HEK293T (cell line): ENCODE data around the gene GRM5.
"Not testable (repeated sequence)": the region's sequence is repeated elsewhere in the genome, so short reads cannot be mapped to it uniquely, and the experiment has no call there.

Experiments
- ARNT ChIP-seq: fragments of 450-650 bp; IDR thresholded peaks from 2 replicates; pipeline ENCODE4 v1.6.1; 2017; ENCODE audit warnings: mild to moderate bottlenecking
- FOXA1 ChIP-seq: fragments of 450-650 bp; IDR thresholded peaks from 2 replicates; pipeline ENCODE4 v1.6.1; 2016; ENCODE audit warnings: mild to moderate bottlenecking
- FOXK2 ChIP-seq: fragments of 450-650 bp; IDR thresholded peaks from 2 replicates; pipeline ENCODE4 v1.6.1; 2016; ENCODE audit warnings: mild to moderate bottlenecking
- FOXM1 ChIP-seq: fragments of 450-650 bp; IDR thresholded peaks from 2 replicates; pipeline ENCODE4 v1.6.1; 2017; ENCODE audit warnings: mild to moderate bottlenecking, borderline replicate concordance
- LEF1 ChIP-seq: fragments of 450-650 bp; IDR thresholded peaks from 2 replicates; pipeline ENCODE4 v1.6.1; 2017; ENCODE audit warnings: mild to moderate bottlenecking, borderline replicate concordance
- PKNOX1 ChIP-seq: fragments of 450-650 bp; IDR thresholded peaks from 2 replicates; pipeline ENCODE4 v1.6.1; 2016
- SUZ12 ChIP-seq: fragments of 450-650 bp; IDR thresholded peaks from 2 replicates; pipeline ENCODE4 v1.6.1; 2016; ENCODE audit warnings: mild to moderate bottlenecking
- ZNF384 ChIP-seq: fragments of 450-650 bp; IDR thresholded peaks from 2 replicates; pipeline ENCODE4 v1.6.1; 2016

GRCh38 chr11:88975441-88975840, 90.3 kb downstream of the GRM5 start:
- not testable (repeated sequence) for TF ChIP-seq ARNT, FOXK2, SUZ12, ZNF384, PKNOX1, LEF1, FOXA1, FOXM1
